ENCODE results near the gene ZNF385B.

Gene ZNF385B

DNA sequence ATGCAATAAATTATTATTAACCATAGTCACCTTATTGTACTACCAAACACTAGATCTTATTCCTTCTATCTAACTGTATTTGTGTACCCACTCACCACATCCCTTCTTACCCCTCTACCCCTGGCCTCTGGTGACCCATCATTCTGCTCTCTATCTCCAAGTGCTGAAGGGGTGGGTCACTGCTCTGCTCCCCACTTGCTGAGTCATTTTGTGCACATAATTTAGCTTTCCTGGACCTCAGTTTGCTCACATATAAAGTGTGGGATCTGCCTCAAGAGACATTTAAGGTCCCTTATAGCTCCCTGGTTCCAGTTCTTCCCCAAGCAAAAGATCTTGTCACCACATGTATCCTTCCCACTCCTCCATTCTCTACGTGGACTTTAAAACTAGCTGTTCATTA lies 169.4 kb downstream of the ZNF385B start:
- Histone ChIP-seq H3K27me3 (replicated peaks; ENCODE audit: control insufficient read depth, insufficient read depth, low read length) (no peaks in the 10 kb centered on the region), H3K4me3 (replicated peaks; ENCODE audit: low read depth, low read length) (no peak overlapping the region), H3K36me3 (ENCODE audit: control insufficient read depth, insufficient read depth, low read length) (no peaks in the 10 kb centered on the region)
- DNase-seq (ENCODE audit: extremely low read depth, insufficient read length), result no peak
- TF ChIP-seq, protein P1, sequence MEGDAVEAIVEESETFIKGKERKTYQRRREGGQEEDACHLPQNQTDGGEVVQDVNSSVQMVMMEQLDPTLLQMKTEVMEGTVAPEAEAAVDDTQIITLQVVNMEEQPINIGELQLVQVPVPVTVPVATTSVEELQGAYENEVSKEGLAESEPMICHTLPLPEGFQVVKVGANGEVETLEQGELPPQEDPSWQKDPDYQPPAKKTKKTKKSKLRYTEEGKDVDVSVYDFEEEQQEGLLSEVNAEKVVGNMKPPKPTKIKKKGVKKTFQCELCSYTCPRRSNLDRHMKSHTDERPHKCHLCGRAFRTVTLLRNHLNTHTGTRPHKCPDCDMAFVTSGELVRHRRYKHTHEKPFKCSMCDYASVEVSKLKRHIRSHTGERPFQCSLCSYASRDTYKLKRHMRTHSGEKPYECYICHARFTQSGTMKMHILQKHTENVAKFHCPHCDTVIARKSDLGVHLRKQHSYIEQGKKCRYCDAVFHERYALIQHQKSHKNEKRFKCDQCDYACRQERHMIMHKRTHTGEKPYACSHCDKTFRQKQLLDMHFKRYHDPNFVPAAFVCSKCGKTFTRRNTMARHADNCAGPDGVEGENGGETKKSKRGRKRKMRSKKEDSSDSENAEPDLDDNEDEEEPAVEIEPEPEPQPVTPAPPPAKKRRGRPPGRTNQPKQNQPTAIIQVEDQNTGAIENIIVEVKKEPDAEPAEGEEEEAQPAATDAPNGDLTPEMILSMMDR (IDR thresholded peaks at IDR 0.05; ENCODE audit: insufficient read depth, low read length, poor library complexity, severe bottlenecking), result no peak

DNA sequence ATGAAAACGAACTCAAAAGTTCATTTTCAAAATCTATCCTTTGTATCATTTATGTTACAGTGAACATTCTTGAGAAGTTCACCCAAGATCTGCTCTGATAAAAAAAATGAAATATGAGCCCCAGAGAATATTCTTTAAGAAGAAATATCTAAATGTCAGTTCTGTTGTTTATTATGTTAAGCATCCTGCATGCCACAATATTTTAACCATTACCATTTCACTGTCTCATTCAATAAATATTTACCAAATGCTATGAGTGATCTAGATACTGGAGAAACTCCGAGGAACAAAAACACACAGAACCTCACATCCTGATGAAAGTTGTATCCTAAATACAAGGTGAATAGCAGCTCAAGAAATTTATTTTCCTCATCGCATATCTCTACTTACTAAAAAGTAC lies 170.2 kb downstream of the ZNF385B start:
- TF ChIP-seq, protein P1 (IDR thresholded peaks at IDR 0.05; ENCODE audit: insufficient read depth, low read length, poor library complexity, severe bottlenecking), result no peak
- H3K36me3 ChIP-seq (ENCODE audit: control insufficient read depth, insufficient read depth, low read length), result no peaks in the 10 kb centered on the region
- DNase-seq (ENCODE audit: extremely low read depth, insufficient read length), result no peak
- no peak overlapping the region for H3K4me3 ChIP-seq (replicated peaks; ENCODE audit: low read depth, low read length)
- H3K27me3 ChIP-seq (replicated peaks; ENCODE audit: control insufficient read depth, insufficient read depth, low read length), result no peaks in the 10 kb centered on the region

DNA sequence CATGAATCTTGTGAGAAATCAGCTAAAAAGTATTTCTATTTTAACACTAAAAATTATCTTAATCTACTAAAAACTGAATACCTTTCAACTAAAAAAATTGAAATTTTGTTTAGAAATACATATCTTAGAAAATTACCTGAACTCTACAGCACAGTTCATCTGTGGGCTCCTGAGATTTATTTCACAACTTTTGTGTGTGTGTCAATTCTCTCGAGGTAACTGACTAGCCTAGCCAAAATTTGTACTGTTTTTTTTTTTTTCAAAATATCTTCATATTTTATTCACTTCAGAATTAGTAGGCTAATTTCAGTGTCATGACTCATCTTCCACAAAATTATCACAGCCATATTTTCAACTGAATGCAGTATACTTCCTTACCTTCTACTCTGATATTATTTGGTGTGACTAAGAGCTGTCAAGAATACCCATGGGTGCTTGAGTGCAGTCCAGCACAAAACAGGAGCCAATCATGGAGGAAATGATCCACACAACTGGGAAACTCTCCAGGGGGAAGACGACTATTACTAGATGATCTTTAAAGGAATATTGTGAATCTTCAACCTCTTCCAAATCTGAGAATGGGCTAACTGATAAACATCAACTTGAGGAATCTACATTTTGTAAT lies 174.6 kb downstream of the ZNF385B start:
- H3K27me3 ChIP-seq (replicated peaks; ENCODE audit: control insufficient read depth, insufficient read depth, low read length), result no peaks in the 10 kb centered on the region
- no peak for DNase-seq (ENCODE audit: extremely low read depth, insufficient read length)
- H3K4me3 ChIP-seq (replicated peaks; ENCODE audit: low read depth, low read length), result no peak overlapping the region
- TF ChIP-seq, protein P1 (IDR thresholded peaks at IDR 0.05; ENCODE audit: insufficient read depth, low read length, poor library complexity, severe bottlenecking), result no peak
- H3K36me3 ChIP-seq (ENCODE audit: control insufficient read depth, insufficient read depth, low read length), result no peaks in the 10 kb centered on the region

DNA sequence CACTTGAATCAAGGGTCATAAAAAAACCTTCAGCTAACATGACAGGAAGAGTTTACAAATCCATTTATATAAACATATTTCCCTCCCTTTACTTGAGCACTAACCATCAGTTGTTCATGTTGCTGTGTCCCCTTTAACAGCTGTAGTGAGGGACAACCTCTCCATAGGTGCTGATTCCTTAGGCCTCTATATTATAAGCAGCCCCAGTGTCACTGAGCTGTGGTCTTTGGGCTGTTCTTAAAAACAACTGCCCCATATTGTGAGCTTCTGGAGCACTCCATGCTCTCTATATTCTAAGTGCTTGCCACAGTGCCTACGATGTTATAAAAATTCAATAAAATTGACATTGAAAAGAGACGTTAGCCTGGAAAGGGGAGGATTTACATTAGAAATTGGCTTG lies 175.3 kb downstream of the ZNF385B start:
- Histone ChIP-seq H3K36me3 (ENCODE audit: control insufficient read depth, insufficient read depth, low read length) (no peaks in the 10 kb centered on the region), H3K27me3 (replicated peaks; ENCODE audit: control insufficient read depth, insufficient read depth, low read length) (no peaks in the 10 kb centered on the region), H3K4me3 (replicated peaks; ENCODE audit: low read depth, low read length) (no peak overlapping the region)
- TF ChIP-seq, protein P1 (IDR thresholded peaks at IDR 0.05; ENCODE audit: insufficient read depth, low read length, poor library complexity, severe bottlenecking), result no peak
- DNase-seq (ENCODE audit: extremely low read depth, insufficient read length), result no peak

DNA sequence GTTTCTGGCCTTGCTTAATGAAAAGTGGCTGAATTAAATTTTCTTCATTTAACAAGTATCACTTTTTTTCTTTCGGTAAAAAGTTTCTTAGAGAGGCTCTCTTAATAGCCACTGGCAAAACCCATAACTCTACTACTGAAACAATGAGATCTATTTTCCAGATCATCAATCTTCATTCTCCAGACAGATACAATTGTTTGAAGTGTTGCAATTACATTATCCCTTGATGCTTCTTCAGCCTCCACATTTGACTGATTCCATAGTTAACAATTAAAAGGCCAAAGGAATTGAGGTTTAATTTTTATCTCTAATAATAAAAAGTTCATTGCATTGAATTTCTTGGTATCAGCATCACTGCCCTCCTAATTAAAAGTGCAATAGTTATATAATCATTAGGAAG lies 176.3 kb downstream of the ZNF385B start:
- H3K36me3 ChIP-seq (ENCODE audit: control insufficient read depth, insufficient read depth, low read length), result no peaks in the 10 kb centered on the region
- TF ChIP-seq, protein P1 (IDR thresholded peaks at IDR 0.05; ENCODE audit: insufficient read depth, low read length, poor library complexity, severe bottlenecking), result no peak
- H3K4me3 ChIP-seq (replicated peaks; ENCODE audit: low read depth, low read length), result no peak overlapping the region
- H3K27me3 ChIP-seq (replicated peaks; ENCODE audit: control insufficient read depth, insufficient read depth, low read length), result no peaks in the 10 kb centered on the region
- DNase-seq (ENCODE audit: extremely low read depth, insufficient read length), result no peak

DNA sequence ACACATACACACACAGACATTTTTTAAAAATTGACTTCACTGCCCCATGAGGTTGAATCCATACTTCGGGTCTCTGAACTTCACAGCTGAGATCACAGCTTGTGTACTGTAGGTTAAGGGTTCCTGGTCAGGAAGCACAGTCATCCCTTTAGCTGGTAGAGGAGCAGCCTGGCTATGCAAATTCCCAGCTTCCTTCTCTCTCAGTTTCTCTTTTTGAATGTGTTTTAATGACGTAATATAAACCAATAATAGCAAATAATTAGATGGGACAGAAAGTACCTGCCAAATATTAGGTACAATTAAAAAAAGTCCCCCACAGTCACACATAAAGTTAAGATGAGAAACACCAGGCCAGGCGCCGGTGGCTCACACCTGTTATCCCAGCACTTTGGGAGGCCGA lies 178.7 kb downstream of the ZNF385B start:
- TF ChIP-seq, protein P1 (IDR thresholded peaks at IDR 0.05; ENCODE audit: insufficient read depth, low read length, poor library complexity, severe bottlenecking), result no peak
- peak; percentile 31 for DNase-seq (ENCODE audit: extremely low read depth, insufficient read length)
- Histone ChIP-seq H3K27me3 (replicated peaks; ENCODE audit: control insufficient read depth, insufficient read depth, low read length) (no peaks in the 10 kb centered on the region), H3K4me3 (replicated peaks; ENCODE audit: low read depth, low read length) (no peak overlapping the region), H3K36me3 (ENCODE audit: control insufficient read depth, insufficient read depth, low read length) (no peaks in the 10 kb centered on the region)
